Astrocyte (in vitro differentiated cells and primary cell): ENCODE results near the gene MT3. TPM values are rescaled to one million over a fixed set of nuclear protein-coding genes. Genes with fewer than 3 reads are reported as not detected.
"Not testable (repeated sequence)": the region's sequence is repeated elsewhere in the genome, so short reads cannot be mapped to it uniquely, and the experiment has no call there.

Experiments used
- DNase-seq: peaks from one replicate; pipeline ENCODE4 v3.0.0-alpha.2; 2010; ENCODE audit warnings: low read depth
- FAIRE-seq: peaks from 2 replicates; lab custom pipeline; 2011; peaks lifted over from hg19 to GRCh38; lab: Jason Lieb, UNC
- H2AFZ ChIP-seq: 2 replicates; pipeline ENCODE4 v1.6.0; 2012; ENCODE audit warnings: low read depth, low read length, inconsistent platforms
- H3K27ac ChIP-seq: 2 replicates; pipeline ENCODE4 v1.5.1; 2011; ENCODE audit warnings: low read depth, low read length, inconsistent platforms
- H3K27me3 ChIP-seq: 2 replicates; pipeline ENCODE4 v1.6.0; 2011; ENCODE audit warnings: low read length, inconsistent platforms; ENCODE audit not compliant: insufficient read depth
- H3K36me3 ChIP-seq: 2 replicates; pipeline ENCODE4 v1.5.1; 2011; ENCODE audit warnings: low read length, inconsistent platforms; ENCODE audit not compliant: insufficient read depth
- H3K4me1 ChIP-seq: 2 replicates; pipeline ENCODE4 v1.5.1; 2011; ENCODE audit warnings: low read length, inconsistent platforms; ENCODE audit not compliant: insufficient read depth
- H3K4me2 ChIP-seq: 2 replicates; pipeline ENCODE4 v1.6.0; 2012; ENCODE audit warnings: low read length, inconsistent platforms
- H3K4me3 ChIP-seq: 2 replicates; pipeline ENCODE4 v1.5.1; 2011; ENCODE audit warnings: low read depth, mild to moderate bottlenecking, low read length, inconsistent platforms; ENCODE audit not compliant: insufficient read depth
- H3K79me2 ChIP-seq: 2 replicates; pipeline ENCODE4 v1.6.0; 2012; ENCODE audit warnings: mild to moderate bottlenecking, low read length, inconsistent platforms; ENCODE audit not compliant: insufficient read depth
- H3K9ac ChIP-seq: 2 replicates; pipeline ENCODE4 v1.6.0; 2012; ENCODE audit warnings: mild to moderate bottlenecking, low read length, inconsistent platforms
- H3K9me3 ChIP-seq: 2 replicates; pipeline ENCODE4 v1.5.1; 2012; ENCODE audit warnings: low read depth, mild to moderate bottlenecking, low read length, inconsistent platforms; ENCODE audit not compliant: insufficient read depth
- H4K20me1 ChIP-seq: 2 replicates; pipeline ENCODE4 v1.6.0; 2012; ENCODE audit warnings: low read length, inconsistent platforms; ENCODE audit not compliant: insufficient read depth
- H3K27ac Mint-ChIP-seq: one replicate; pipeline ENCODE4 v1.8.0; 2021; ENCODE audit warnings: mild to moderate bottlenecking, mixed read lengths; ENCODE audit not compliant: unreplicated experiment
- H3K27me3 Mint-ChIP-seq: one replicate; pipeline ENCODE4 v1.8.0; 2021; ENCODE audit warnings: low read depth, mixed read lengths; ENCODE audit not compliant: unreplicated experiment
- H3K36me3 Mint-ChIP-seq: one replicate; pipeline ENCODE4 v1.8.0; 2021; ENCODE audit warnings: low read depth, mixed read lengths; ENCODE audit not compliant: unreplicated experiment
- H3K4me1 Mint-ChIP-seq: one replicate; pipeline ENCODE4 v1.8.0; 2021; ENCODE audit warnings: low read depth, mixed read lengths; ENCODE audit not compliant: unreplicated experiment
- H3K4me3 Mint-ChIP-seq: one replicate; pipeline ENCODE4 v1.8.0; 2021; ENCODE audit warnings: mild to moderate bottlenecking, moderate library complexity, mixed read lengths; ENCODE audit not compliant: unreplicated experiment
- H3K9me3 Mint-ChIP-seq: one replicate; pipeline ENCODE4 v1.8.0; 2021; ENCODE audit warnings: mild to moderate bottlenecking, mixed read lengths; ENCODE audit not compliant: unreplicated experiment
- CTCF ChIP-seq: IDR thresholded peaks from 2 replicates; pipeline ENCODE4 v1.5.1; 2011; ENCODE audit warnings: low read depth, mild to moderate bottlenecking, inconsistent platforms, low read length, moderate library complexity; ENCODE audit not compliant: insufficient read depth
- EZH2 ChIP-seq: IDR thresholded peaks from 2 replicates; pipeline ENCODE4 v1.6.1; 2012; ENCODE audit warnings: mild to moderate bottlenecking, low read length, inconsistent platforms; ENCODE audit not compliant: insufficient read depth
- total RNA-seq: library from RNA; stranded (reverse); gene quantifications from 2 replicates; pipeline ENCODE4 v1.2.1, GENCODE V29; 2021

The MT3 gene
- total RNA-seq, 1 donor from 2014 or later: not detected

DNA sequence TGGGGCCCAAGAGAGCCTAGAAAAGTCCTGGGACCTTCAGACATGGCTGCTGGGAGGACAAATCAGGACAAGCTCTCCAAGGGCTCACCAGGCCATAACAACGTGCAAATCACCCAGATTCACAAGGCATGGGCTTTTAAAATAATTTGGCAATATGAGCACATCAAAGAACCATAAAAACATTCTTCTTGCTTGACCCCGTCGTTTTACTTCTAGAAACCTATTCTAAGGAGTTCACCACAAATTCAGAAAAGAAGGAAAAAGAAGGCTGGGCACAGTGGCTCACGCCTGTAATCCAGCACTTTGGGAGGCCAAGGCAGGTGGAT is 12.1 kb upstream of the MT3 start:
- Mint-ChIP-seq H3K36me3 (no peaks in the 10 kb centered on the region), H3K9me3 (no peaks in the 10 kb centered on the region), H3K27ac (no peak overlapping the region), H3K4me1 (no peaks in the 10 kb centered on the region), H3K4me3 (no peak overlapping the region), H3K27me3 (peaks cover 13% of the 10 kb centered on the region)
- Histone ChIP-seq H2AFZ (no peak overlapping the region), H3K36me3 (no peaks in the 10 kb centered on the region), H3K4me1 (no peaks in the 10 kb centered on the region), H3K9ac (no peak overlapping the region), H3K79me2 (no peaks in the 10 kb centered on the region), H3K4me2 (no peak overlapping the region), H3K27ac (no peak overlapping the region), H3K9me3 (no peaks in the 10 kb centered on the region), H3K4me3 (no peak overlapping the region), H3K27me3 (no peaks in the 10 kb centered on the region), H4K20me1 (no peaks in the 10 kb centered on the region)
- DNase-seq: no peak
- FAIRE-seq: no peak
- TF ChIP-seq EZH2: no peak
- no peak for TF ChIP-seq CTCF

DNA sequence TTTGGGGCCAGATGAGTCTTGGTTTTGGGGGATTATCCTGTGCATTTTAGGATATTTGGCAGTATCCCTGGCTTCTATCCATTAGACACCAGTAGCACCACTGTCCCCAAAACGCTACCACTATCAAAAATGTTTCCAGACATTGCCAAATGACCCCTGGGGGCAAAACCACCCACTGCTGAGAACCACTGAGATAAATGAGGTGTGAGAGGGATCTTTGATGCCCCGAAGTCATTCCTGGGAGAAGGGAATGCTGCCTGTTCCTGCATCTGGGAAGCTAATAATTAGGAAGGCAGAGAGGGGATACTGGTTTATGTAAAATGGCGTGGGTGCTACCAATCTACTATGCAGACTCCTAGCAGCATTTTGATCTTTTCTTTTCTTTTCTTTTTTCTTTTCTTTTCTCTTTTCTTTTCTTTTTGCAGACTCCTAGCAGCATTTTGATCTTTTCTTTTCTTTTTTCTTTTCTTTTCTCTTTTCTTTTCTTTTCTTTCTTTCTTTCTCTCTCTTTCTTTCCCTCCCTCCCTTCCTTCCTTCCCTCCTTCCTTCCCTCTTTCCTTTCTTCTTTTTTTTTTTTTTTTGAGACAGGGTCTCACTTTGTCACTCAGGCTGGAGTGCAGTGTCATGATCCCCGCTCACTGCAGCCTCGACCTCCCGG is 8.8 kb upstream of the MT3 start:
- Mint-ChIP-seq H3K27me3 (peaks cover 41% of the 10 kb centered on the region), H3K4me3 (no peak overlapping the region)
- FAIRE-seq: no peak

DNA sequence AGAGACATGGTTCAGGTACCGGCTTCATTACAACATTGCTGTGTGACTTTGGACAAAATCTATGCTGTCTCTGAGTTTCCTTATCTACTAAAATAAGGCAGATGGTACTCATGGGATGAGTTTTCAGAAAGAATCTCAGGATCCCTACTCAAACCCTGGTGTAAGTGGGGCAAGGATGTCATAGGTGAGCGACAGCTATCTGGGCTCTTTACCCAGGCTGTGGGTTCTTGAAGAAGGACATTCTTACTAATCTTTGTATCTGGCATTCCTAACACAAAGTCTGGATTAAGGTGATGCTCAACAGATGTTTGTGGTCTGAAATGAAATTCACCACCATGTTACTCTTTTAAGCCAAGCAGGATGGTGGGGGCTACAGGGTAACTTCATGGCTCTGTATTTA is 6.4 kb upstream of the MT3 start:
- not testable (repeated sequence) for H3K9ac ChIP-seq, H3K4me2 ChIP-seq, DNase-seq, H3K27ac Mint-ChIP-seq, H3K4me1 Mint-ChIP-seq, H3K9me3 Mint-ChIP-seq, H4K20me1 ChIP-seq, H3K4me3 Mint-ChIP-seq, H3K4me3 ChIP-seq, H2AFZ ChIP-seq, H3K27ac ChIP-seq, H3K79me2 ChIP-seq, H3K36me3 ChIP-seq, FAIRE-seq, H3K36me3 Mint-ChIP-seq, H3K9me3 ChIP-seq, H3K4me1 ChIP-seq
- H3K27me3 Mint-ChIP-seq: peaks cover 61% of the 10 kb centered on the region
- peaks cover 19% of the 10 kb centered on the region for H3K27me3 ChIP-seq

More for the DNA sequence above, 8.8 kb upstream of the MT3 start:
- no peaks in the 10 kb centered on the region for H3K4me1 Mint-ChIP-seq
- Histone ChIP-seq H2AFZ (no peak overlapping the region), H3K36me3 (no peaks in the 10 kb centered on the region), H4K20me1 (no peaks in the 10 kb centered on the region), H3K4me2 (no peak overlapping the region), H3K79me2 (no peaks in the 10 kb centered on the region), H3K9ac (no peak overlapping the region), H3K9me3 (no peaks in the 10 kb centered on the region), H3K4me3 (no peak overlapping the region), H3K27ac (no peak overlapping the region), H3K4me1 (no peaks in the 10 kb centered on the region), H3K27me3 (peaks cover 10% of the 10 kb centered on the region)
- H3K36me3 Mint-ChIP-seq: no peaks in the 10 kb centered on the region
- TF ChIP-seq EZH2 (no peak), CTCF (no peak)
- H3K9me3 Mint-ChIP-seq: no peaks in the 10 kb centered on the region
- DNase-seq: no peak
- H3K27ac Mint-ChIP-seq: no peak overlapping the region
